ENCODE results near the gene KLF3.

GRCh38 chr4:38663801-38664705 lies at the start of gene KLF3:
- TF ChIP-seq POLR2A (IDR thresholded peaks at IDR 0.05; ENCODE audit: low read length) (peak; percentile 86), GATA1 (IDR thresholded peaks at IDR 0.05; ENCODE audit: low read depth, low read length) (no peak)

All from erythroblast (primary cell).